Stimulated activated CD8-positive, alpha-beta memory T cell treated with anti-CD3 and anti-CD28 coated beads, Interleukin-15, amount 100 ng/mL, for 24 hours (primary cell): ENCODE results near the gene KRTAP5-4.
"Not testable (repeated sequence)": the region's sequence is repeated elsewhere in the genome, so short reads cannot be mapped to it uniquely, and the experiment has no call there.

ENCODE experiments used
- DNase-seq: peaks from one replicate; pipeline ENCODE4 v3.0.0-alpha.2; 2020; ENCODE audit warnings: low read depth

KRTAP5-4 gene, protein sequence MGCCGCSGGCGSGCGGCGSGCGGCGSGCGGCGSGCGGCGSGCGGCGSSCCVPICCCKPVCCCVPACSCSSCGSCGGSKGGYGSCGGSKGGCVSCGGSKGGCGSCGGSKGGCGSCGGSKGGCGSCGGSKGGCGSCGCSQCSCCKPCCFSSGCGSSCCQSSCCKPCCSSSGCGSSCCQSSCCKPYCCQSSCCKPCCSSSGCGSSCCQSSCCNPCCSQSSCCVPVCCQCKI

DNA sequence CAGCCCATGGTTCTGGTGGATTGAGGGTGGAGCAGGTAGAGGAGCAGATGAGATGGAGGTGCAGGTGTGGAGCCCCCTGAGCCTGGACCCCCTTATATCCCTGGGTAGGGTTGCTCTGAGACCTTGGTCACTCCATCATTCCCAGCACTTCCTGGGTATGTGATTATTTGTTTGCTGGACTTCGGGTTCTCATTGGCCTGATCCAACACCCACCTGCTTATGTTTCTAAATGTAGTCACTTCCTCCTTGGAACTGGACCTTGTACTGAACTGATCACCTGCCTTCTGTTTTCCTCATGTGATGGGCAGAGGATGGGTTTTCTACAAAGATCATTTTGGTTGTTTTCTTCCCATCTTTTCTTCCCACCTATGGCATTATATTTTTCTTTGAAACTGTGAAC, at the start of gene KRTAP5-4:
Gene KRTAP5-4 (minus strand): TSS at position 53 of the 400 bp plus-strand sequence. CDS start 45 bp downstream, at position 8.
- DNase-seq = no peak

DNA sequence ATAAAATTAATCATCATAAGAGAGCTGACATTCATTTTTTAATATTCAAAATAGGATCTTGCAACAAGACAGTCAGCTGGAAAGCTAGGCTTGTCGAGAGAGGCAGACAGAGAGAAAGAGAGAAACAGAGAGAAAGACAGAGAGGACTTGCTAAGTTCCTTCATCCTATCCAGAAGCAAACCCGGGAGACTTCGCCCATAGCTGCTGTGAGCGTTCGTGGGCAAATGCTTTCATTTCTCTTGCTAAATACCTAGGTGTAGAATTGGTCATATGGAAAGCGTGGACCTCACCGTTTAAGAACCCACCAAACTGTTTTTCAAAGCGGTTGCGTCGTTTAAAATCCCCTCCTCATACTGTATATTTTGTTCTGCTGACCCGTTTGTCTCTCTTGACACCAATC, 49.7 kb upstream of the KRTAP5-4 start:
- DNase-seq = no peak

DNA sequence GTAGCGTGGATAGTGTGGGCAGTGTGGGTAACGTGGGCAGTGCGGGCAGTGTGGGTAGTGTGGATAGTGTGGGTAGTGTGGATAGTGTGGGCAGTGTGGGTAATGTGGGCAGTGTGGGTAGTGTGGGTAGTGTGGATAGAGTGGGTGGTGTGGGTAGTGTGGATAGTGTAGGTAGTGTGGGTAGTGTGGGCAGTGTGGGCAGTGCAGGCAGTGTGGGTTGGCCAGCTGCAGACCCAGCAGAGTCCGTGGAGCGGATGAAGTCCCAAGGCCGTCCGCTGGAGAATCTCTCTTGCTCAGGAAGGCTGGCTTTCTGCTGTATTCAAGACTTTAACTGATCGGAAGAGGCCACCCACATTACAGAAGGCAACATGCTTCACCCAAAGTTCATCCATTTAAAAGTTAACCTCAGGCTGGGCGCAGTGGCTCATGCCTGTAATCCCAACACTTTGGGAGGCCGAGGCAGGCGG, 49.0 kb upstream of the KRTAP5-4 start:
- DNase-seq = no peak

DNA sequence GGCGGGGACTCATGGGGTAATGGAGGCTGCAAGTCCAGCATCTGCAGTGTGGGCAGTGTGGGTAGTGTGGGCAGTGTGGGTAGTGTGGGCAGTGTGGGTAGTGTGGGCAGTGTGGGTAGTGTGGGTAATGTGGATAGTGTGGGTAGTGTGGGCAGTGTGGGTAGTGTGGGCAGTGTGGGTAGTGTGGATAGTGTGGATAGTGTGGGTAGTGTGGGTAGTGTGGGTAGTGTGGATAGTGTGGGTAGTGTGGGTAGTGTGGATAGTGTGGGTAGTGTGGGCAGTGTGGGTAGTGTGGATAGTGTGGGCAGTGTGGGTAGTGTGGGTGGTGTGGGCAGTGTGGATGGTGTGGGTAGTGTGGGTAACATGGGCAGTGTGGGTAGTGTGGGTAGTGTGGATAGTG, 48.5 kb upstream of the KRTAP5-4 start:
- DNase-seq = not testable (repeated sequence)

DNA sequence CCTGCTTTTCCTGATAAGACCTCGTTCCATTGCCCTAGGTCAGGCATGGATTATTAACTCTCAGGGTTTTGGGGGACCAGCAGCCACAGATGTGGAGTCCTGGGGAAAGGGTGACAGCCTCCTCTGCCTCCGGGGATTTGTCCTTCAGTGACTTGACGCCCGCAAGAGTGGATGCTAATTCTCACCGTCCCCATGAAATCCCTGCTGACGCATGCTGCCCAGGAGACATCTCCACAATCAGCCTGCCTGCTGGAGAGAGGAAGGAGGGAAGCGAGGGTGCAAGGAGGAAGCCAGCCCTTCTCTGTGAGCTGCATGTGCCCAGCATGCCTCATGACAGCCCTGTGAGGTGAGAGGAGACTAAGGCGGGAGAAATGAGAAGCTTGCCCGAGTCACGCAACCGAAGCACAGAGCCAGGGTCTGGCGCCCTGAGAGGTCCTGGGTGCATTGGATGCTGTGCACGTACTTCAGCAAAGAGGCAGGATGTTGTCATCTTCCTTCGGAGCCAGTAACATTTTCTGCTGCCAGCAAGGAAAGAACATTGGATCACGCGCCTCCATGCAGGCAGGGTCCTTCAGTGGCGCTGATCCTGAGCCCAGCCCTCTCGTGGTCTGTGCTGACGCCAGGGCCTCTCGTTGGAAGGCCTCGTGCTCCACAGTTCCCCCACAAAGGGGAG, 47.7 kb upstream of the KRTAP5-4 start:
- no peak for DNase-seq

DNA sequence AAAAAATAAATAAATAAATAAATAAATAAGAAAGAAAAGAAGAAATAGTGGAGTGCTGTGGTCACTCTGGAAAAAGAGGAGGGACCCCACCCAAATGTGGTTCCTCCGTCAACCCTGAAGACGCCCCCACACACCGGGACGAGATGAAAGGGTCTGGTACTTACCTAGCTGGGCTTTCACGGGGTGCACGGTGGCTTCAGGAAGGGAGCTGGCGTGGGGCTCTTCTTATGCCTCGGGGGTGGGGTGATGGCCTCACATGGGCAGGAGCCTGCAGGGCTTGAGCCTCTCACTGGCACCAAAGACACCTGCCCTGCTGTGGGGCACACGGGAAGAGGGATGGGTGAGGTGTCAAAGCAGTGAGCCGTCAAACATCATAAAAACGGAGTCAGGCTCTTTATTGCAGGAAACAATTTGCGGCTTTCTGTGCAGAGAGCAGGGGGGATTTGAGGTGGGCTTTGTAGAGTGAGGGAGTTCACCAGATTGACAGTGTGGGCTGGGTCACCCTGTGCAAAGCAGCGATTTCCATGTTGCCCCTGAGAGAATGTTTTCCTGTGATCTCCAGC, 47.1 kb upstream of the KRTAP5-4 start:
- DNase-seq = no peak

DNA sequence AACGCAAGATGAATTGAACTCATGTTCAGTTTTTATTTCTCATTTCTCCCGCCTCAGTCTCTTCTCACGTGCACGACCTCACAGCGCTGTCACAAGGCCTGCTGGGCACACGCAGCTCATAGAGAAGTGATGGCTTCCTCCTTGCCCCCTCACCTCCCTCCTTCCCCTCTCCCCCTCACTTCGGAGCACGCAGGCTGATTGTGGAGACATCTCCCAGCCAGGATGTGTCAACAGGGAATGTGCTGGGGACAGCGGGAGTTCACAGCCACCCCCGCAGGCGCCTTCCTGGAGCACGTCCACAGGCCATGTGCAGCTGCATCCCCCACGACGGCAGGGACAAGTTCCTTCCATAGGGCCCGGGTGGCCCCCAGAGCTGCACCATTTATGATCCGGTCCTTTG, 46.0 kb upstream of the KRTAP5-4 start:
- DNase-seq = no peak

DNA sequence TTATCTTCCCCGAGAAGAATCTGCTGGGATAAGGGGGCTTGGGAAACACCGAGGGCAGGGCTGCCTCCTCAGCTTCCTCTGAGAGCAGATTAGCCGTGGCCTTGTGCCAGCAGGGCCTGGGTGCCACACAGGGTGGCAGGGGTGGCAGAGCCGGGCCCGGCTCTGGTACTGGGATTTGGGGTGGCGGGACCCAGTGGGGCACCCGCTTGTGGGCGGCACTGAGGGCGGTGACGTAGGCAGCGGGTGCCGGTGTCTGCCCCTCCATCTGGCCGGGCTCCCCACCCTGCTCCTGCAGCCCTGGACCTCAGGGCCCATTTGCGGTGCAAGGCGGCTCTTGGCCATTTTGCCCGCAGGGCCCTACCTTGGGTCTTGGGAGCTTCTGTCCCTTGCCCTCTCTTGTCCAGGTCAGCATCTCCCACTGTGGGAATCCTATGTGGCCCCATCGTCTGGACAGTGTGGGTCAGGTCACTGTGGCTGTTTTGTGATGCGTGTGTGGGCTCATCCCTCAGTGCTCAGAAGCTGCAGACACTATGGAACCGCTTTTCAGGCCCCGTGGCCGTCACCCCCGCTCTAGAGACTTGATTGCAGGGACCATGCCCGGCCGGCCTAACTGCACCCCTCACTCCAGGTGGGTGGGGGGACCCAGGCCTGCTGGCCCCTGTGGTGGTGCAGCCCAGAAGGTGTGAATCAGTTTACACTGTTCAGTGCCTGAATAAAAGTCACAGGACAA, 45.3 kb upstream of the KRTAP5-4 start:
- DNase-seq = no peak

DNA sequence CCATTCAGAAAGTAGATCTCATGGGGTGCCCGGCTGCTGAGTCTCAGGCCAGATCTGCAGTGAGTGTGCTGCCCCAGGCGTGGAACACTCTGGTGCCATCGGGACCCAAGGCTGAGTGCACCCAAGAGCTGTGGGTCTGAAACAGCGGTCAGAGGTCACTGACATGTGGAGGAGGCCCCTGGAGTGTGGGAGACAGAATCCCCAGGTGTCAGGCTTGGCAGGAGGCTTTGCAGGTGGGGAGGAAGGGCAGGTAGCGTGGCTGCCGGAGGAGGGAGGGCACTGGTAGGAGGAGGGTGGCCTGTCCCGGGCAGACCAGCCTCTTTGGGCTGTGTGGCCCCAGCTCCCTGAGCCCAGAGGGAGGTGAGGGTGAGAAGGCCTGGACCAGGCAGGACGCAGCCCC, 43.4 kb upstream of the KRTAP5-4 start:
- DNase-seq = no peak

DNA sequence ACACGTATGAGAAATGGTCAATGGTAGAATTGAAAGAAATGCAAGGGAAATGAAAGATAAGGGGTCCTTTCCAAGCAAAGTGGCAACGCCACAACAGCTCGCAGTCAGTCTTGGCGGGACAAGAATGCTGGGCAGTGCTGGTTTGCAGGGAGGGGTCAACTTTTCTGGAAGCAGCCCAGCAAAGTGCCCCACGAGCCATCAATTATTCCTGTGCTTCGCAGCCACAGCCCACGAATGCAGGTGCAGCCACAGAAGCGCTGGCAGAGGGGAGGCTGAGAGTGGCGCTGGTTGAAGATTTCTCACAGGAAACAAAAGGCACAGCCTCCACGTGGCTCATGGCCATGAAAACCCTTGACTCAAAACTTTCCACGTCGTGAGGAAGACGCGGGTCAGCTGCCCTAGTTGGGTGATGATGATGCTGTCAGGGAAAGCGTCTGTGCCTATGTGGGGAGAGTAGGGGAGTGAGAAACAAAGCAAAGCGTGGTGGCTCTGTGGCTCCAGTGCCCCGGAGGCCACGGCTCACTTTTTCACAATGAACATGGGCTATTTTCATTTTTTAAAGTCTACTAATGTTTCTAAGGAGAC, 40.9 kb upstream of the KRTAP5-4 start:
- DNase-seq = not testable (repeated sequence)

DNA sequence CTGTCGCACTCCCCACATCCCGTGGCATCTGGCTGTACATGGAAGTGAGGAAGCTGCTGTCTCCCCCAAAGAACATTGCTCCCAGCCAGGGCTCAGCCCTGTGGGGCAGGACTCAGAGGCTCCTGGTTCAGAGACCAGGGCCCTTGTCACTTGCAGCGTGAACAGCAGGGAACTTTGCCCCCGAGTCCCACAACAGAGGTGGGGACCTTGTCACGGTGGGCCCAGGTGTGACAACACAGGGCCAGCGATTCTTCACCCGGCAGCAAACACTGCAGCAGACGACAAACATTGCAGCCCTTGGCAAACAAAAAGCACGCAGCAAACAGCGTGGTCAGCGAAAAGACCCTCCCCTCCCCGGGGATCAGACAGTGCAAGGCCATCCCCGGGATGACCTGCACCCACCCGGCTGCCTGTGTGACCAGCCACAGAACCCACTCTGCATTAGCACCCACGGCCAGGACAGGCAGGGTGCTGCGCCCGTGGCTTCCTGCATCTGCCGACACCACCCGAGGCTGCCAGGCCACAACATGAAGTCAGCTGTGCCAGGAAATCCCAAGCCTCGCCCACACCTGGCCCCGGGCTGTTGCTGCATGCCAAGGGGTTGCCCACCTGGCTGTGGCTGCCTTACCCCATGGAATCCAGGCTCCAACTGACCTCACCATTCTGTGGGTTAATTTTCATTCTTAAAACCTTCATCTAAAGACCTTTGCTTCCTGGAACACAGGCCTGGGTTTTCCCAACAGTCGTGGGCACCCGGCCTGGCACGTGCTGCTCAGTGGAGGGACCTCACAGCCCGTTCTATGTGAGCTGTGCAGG, 39.7 kb upstream of the KRTAP5-4 start:
- DNase-seq = not testable (repeated sequence)

DNA sequence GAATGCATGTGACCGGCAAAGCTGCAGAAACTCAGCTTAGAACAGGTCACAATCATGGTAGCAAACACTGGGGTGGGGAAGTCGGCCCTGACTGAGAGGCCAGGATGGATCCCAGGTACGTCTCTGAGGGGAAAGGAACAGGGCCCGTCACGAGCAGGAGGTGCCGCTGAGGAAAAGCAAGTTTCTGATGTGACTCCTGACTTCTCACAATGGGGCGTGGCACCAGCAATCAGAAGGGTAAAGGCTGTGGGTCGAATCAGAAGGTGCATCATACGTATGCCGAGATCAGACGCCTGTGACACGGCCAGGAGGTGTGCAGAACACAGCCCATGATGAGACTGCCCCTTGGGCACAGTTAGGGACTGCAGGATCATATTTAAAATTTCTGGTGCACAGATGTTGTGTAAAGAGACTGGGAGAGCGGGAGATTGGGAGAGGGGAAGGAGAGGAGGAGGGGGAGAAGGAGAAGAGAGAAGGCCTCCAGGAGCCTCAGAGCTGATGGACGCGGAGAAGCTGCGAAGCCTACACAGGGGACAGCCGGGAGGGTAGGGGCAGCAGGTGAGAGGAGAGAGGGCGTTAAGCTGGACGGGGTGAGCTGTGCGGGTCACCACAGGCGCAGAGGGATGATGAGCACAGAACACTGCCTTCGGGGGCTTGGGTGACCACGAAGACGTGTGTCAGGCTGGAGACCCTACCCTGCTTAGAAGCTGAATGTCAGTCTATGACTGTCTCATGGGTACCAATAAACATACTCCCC, 38.4 kb upstream of the KRTAP5-4 start:
- no peak for DNase-seq

DNA sequence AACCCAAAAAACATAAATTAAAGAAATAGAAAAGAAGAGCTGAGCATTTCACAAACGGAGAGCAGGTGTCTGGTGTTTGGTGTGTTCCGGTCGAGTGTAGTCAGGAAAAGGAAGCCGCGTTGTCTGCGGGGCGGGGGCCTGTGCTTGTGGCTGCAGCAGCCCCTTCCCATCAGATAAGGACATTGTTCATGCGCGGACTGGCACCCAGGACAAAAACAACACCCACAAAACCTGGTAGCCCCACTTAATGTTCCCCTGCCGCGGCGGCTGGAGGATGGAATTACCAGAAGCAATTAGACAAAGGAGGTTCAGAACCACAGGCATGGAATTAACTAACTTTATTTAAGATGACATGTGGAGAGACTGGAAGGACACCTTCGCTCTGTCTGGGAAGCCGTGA, 37.6 kb upstream of the KRTAP5-4 start:
- no peak for DNase-seq

DNA sequence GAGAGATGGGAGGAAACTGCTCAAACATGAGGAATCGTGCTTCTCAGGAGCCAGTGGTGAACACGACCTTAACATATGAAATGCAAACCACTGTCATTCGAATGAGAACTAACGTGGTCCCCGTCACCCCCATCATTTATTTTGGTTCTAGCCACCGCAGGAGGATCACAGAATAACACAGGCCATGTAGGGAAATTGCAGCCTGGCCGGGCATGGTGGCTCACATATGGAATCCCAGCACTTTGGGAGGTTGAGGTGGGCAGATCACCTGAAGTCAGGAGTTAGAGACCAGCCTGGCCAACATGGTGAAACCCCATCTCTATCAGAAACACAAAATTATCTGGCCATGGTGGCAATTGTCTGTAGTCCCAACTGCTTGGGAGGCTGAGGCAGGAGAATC, 34.7 kb upstream of the KRTAP5-4 start:
- DNase-seq = no peak

DNA sequence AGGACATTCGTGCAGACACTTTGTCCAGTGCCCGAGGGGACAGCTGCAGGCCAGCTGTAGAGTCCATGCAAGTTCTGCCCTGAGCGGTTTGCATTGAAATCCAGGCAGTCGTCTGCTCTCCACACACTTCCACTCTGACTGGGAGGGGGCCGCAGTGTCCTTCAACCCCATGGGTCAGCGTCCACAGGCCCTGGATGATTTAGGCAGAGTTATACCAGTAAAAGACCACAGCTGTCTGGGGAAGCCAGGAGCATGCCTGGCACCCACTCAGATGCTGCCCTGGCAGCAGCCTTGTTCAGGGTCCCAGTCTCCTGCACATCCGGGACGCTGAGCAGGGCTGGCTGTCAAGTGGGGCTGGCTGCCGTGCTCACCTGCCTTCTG, 34.1 kb upstream of the KRTAP5-4 start:
- DNase-seq = no peak

DNA sequence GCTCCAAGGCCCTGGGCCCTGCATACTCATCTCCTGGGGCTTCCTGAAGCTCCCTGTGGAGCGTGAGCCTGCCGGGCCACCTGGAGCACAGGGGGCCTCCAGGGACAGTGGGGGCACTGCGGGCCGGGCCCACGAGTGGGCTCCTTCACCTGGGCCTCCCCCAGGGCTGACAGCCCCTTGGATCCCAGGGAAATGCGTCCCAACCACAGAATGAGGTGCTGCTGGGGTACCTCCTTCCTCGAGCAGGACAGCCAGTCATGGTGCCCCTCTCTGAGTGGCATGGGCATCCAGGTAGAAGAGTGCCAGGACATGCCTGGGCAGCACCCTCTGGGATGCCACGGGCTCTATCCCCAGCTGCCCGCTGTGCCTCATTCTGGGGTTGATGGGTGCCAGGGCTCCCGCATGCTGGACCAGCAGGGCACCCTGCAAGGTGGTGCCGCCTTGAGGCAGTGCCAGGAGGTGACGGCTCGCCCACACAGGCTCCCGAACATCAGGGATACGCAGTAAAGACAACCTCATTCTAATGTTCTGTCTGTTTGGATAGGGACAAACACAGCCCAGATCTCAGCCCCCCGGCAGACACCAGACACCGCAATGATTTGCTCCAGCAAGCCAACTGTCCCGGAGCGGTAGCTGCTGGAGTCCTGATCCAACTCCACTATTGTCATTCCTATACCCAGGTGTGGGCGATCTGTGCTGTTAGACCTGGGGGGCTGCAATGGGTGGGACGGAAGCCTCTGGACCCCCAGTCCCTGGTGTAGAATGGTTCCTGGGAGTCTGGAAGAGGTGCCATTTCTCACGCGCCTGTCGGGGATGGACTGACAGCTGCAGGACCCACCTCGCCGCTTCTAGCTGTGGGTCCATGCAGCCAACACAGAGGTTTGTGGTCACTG, 33.5 kb upstream of the KRTAP5-4 start:
- DNase-seq = no peak

DNA sequence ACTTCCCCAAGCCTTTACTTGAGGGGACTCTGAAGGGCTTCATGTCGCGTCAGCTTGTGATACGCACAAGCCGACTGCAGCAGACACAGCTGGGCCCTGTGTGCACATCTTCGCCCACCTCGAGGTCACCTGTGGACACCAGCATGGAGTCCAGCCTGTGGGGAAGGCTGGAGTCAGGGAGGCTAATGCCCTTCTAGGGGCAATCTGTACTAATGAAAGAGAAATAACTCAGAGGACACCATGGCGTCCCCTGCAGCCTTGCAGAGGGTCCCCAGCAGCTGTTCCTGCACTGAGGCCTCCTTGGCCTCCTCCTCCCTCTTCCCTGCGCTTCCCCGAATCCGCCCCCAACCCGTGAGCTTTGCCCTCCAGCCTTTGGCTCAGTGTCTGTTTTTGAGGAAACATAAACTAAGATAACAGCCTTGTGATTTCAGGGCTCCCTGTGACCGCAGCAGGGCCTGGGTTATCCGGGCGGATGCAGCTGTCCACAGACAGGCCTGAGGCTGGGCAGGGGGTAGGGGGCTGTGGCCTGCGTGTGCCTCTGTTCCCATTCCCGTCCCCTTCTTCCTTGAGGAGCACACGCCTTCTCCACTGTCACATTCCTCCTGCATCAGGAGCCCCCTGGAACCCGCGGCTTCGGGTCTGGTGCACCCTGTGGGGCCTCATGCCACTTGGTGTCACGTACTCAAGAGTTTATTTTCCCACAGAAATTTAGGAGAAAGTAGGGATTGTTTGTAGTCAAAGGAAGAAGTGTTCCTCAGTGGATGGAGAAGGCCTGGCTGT, 32.6 kb upstream of the KRTAP5-4 start:
- DNase-seq = no peak

DNA sequence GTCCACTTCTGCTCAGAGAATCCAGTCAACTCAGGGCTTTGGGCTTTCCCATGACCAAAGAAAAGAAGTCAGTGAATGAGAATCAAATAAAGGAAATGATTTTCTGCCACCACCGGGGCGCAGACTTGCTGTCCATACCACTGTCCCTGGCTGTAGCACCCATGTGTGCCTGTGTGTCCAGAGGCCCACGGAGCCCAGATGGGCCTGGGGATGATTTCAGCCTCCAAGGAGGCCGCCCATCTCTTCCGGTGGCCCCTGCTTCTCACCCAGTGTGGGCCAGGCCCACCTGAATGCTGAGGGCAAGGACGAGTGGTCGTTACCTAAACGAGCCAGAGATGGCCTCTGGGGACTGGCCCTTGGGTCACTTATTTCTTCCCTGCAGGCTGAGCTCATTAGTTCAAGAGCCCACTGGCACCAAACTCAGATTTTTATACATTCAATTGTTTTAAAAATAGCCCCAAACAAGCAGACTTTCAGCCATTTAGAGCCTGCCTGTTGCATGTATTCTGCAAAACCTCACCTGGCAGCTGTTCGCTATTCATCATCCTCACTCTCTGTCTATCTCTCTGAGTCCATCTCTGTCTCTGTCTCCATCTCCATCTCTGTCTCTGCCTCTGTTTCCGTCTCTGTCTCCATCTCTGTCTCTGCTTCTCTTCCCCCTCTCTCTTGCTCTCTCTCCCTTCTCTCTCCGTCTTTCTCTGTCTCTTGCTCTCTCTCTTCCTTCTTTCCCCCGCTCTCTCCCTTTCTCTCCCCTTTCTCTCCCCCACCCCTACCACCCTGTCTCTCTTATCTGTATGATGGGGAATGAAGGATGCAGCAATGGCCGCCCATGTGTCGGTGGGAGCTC, 31.8 kb upstream of the KRTAP5-4 start:
- no peak for DNase-seq
